Measurements from ENCODE around the gene EPB41L2.

GRCh38 chr6:131001111-131001736, 61.8 kb downstream of the EPB41L2 start:
- TF ChIP-seq, protein P1, sequence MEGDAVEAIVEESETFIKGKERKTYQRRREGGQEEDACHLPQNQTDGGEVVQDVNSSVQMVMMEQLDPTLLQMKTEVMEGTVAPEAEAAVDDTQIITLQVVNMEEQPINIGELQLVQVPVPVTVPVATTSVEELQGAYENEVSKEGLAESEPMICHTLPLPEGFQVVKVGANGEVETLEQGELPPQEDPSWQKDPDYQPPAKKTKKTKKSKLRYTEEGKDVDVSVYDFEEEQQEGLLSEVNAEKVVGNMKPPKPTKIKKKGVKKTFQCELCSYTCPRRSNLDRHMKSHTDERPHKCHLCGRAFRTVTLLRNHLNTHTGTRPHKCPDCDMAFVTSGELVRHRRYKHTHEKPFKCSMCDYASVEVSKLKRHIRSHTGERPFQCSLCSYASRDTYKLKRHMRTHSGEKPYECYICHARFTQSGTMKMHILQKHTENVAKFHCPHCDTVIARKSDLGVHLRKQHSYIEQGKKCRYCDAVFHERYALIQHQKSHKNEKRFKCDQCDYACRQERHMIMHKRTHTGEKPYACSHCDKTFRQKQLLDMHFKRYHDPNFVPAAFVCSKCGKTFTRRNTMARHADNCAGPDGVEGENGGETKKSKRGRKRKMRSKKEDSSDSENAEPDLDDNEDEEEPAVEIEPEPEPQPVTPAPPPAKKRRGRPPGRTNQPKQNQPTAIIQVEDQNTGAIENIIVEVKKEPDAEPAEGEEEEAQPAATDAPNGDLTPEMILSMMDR (IDR thresholded peaks at IDR 0.05), result no peak
- TF ChIP-seq ZFX (IDR thresholded peaks at IDR 0.05; ENCODE audit: borderline replicate concordance), result no peak
